Spleen (tissue), 7 donors: ENCODE measurements around the gene CARM1.

ENCODE experiments used
- POLR2A ChIP-seq, 3 donors: fragments of 450-650 bp; IDR thresholded peaks; one replicate each; pipeline ENCODE4 v1.5.1; 2017; ENCODE audit warnings: antibody characterized with exemption in 3 of 3, mild to moderate bottlenecking in 1 of 3
- POLR2AphosphoS5 ChIP-seq, 3 donors: sonication (generic); formaldehyde crosslinking; IDR thresholded peaks; one replicate each; pipeline ENCODE4 v1.5.1; 2017; ENCODE audit warnings: antibody characterized with exemption in 3 of 3
- TF ChIP-seq, protein P1 (sequence below), 11 experiments: fragments of 200-600 bp in 7 of 11; fragments of 450-650 bp in 4 of 11; sonication (generic) in 4 of 11; IDR thresholded peaks in 8 of 11; conservative IDR thresholded peaks in 3 of 11; 1 replicate in 7 of 11; 2 replicates in 4 of 11; pipeline versions ENCODE4 v1.4.0 to v1.8.0; 2016 to 2021; ENCODE audit warnings: antibody characterized with exemption in 11 of 11, inconsistent platforms in 4 of 11, mild to moderate bottlenecking in 1 of 11
- donor health status: DM: no; HTN: no; CAD: no; lungs with moderate emphysema.
- donor health status: DM: no; HTN: no; CAD: no.
- donor health status: DM: no; HTN: no; CAD: no.

DNA sequence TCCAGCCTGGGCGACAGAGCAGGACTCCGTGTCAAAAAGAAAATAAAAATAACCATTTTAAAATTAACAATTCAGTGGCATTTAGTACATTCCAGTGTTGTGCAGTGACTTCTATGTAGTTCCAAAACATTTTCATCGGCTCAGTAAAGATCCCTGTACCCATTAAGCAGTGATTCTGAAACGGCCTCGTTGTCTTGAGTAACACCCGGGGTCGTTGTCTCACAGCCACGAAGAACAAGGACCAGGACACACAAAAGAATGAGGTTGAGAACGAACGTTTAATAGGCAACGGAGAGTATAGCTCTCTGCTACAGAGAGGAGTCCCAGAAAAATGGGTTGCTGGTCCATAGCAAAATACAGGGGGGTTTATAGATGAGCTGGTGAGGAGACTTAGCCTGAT lies 33.0 kb upstream of the CARM1 start:
- TF ChIP-seq POLR2A (IDR thresholded peaks at IDR 0.05) (no peak), POLR2AphosphoS5 (IDR thresholded peaks at IDR 0.05) (no peak)
- TF ChIP-seq, protein P1, sequence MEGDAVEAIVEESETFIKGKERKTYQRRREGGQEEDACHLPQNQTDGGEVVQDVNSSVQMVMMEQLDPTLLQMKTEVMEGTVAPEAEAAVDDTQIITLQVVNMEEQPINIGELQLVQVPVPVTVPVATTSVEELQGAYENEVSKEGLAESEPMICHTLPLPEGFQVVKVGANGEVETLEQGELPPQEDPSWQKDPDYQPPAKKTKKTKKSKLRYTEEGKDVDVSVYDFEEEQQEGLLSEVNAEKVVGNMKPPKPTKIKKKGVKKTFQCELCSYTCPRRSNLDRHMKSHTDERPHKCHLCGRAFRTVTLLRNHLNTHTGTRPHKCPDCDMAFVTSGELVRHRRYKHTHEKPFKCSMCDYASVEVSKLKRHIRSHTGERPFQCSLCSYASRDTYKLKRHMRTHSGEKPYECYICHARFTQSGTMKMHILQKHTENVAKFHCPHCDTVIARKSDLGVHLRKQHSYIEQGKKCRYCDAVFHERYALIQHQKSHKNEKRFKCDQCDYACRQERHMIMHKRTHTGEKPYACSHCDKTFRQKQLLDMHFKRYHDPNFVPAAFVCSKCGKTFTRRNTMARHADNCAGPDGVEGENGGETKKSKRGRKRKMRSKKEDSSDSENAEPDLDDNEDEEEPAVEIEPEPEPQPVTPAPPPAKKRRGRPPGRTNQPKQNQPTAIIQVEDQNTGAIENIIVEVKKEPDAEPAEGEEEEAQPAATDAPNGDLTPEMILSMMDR (IDR thresholded peaks at IDR 0.05 in 8 of 11, conservative IDR thresholded peaks at IDR 0.05 in 3 of 11), result no peak
